Measurements from ENCODE around the gene KRTAP5-6.

The KRTAP5-6 gene

GRCh38 chr11:1727096-1727690 is 30.2 kb downstream of the KRTAP5-6 start:
- no peak for TF ChIP-seq CTCF (IDR thresholded peaks at IDR 0.05; ENCODE audit: borderline replicate concordance, insufficient read depth, low read depth, low read length)
- no peak overlapping the region for H3K4me3 ChIP-seq (ENCODE audit: low read depth, low read length)

DNA sequence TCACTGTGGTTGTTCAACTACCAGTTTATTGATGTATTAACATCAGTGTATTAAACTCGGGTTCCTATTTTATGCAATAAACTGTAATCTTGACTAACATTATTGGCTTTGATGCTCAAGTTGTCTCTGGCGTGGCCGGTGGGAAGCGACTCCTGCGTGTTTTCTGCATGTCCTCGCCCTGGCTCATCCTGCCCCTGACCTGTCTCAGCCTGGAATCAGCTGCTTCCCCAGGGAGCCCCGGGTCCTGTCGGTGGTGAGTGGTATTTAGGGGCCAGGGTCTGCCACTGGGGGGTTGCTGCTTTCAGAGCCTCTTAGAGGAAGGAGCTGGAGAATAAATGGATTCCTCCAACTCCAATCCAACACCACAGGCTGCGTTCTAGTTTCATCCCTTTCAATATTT is 30.9 kb downstream of the KRTAP5-6 start:
- no peak for TF ChIP-seq CTCF (IDR thresholded peaks at IDR 0.05; ENCODE audit: borderline replicate concordance, insufficient read depth, low read depth, low read length)
- no peak overlapping the region for H3K4me3 ChIP-seq (ENCODE audit: low read depth, low read length)

GRCh38 chr11:1728301-1728700 is 31.3 kb downstream of the KRTAP5-6 start:
- no peak overlapping the region for H3K4me3 ChIP-seq (ENCODE audit: low read depth, low read length)
- no peak for TF ChIP-seq CTCF (IDR thresholded peaks at IDR 0.05; ENCODE audit: borderline replicate concordance, insufficient read depth, low read depth, low read length)

- TF ChIP-seq CTCF (IDR thresholded peaks at IDR 0.05; ENCODE audit: borderline replicate concordance, insufficient read depth, low read depth, low read length): no peak
- no peak overlapping the region for H3K4me3 ChIP-seq (ENCODE audit: low read depth, low read length)
These were observed 32.1 kb downstream of the KRTAP5-6 start for GRCh38 chr11:1728931-1729691.

- TF ChIP-seq CTCF (IDR thresholded peaks at IDR 0.05; ENCODE audit: borderline replicate concordance, insufficient read depth, low read depth, low read length): no peak
- H3K4me3 ChIP-seq (ENCODE audit: low read depth, low read length): no peak overlapping the region
These were observed 32.7 kb downstream of the KRTAP5-6 start for GRCh38 chr11:1729692-1730011.

DNA sequence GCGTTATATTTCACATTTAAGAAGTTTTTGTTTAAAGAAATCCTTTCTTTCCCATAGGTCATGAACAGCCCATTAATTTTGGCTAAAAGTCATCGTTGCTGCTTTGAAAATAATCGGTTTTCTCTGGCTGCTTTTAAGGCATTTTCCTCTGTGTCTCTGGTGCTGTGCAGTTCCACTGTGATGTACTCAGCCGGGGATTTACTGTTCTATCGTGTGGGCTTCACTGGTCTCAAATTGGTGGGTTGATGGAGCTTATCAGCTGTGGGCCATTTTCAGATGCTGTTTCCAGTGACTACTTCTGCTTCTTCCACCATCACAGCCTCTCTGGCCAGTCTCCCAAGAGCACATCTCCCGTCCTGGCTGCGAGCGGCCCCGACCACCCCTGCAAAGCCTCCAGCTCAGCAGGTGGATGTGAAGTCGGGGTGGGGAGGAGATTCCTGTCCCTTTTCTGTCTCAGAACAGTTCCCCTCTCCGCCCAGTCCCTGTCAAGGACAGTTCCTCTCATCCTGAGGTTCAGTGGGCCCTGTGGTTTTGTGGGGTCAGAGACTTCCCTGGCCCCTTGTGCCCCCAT is 33.1 kb downstream of the KRTAP5-6 start:
- TF ChIP-seq CTCF (IDR thresholded peaks at IDR 0.05; ENCODE audit: borderline replicate concordance, insufficient read depth, low read depth, low read length): no peak
- H3K4me3 ChIP-seq (ENCODE audit: low read depth, low read length): no peak overlapping the region

Data from GM12875 (cell line).